ENCODE results near the gene TMEM238L.

- TF ChIP-seq EZH2 (IDR thresholded peaks at IDR 0.05; ENCODE audit: borderline replicate concordance, low read length): no peak
- no peak for TF ChIP-seq CTCF (IDR thresholded peaks at IDR 0.05; ENCODE audit: low read length)
Measured at GRCh38 chr17:10812674-10813073, 8.8 kb upstream of the TMEM238L start.
